GM21528 (cell line): ENCODE data around the gene STYK1.
"Not testable (repeated sequence)": the region's sequence is repeated elsewhere in the genome, so short reads cannot be mapped to it uniquely, and the experiment has no call there.

ENCODE experiments used
- ATAC-seq: cut with Tn5 transposase; IDR thresholded peaks from one replicate; pipeline ENCODE4 v1.9.1; 2021; ENCODE audit warnings: mild to moderate bottlenecking, moderate library complexity; ENCODE audit not compliant: unreplicated experiment, low FRiP score

STYK1 gene

DNA sequence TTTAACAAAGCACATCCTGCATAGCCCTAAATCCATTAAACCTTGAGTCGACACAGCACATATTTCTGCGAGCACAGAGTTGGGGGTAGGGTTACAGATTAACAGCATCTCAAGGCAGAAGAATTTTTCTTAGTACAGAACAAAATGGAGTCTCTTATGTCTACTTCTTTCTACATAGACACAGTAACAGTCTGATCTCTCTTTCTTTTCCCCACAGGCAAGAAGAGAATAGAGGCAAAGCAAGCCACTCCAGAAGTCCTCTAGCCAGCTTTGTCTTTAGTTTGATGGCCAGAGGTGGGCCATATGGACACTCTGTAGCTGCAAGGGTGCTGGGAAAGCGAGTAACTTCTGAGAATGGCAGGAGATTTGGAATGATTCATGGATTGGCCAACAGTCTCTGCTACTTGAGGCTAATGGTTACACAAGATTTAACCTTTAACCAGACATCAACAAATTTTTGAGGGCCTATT, 101.8 kb downstream of the STYK1 start:
- not testable (repeated sequence) for ATAC-seq

DNA sequence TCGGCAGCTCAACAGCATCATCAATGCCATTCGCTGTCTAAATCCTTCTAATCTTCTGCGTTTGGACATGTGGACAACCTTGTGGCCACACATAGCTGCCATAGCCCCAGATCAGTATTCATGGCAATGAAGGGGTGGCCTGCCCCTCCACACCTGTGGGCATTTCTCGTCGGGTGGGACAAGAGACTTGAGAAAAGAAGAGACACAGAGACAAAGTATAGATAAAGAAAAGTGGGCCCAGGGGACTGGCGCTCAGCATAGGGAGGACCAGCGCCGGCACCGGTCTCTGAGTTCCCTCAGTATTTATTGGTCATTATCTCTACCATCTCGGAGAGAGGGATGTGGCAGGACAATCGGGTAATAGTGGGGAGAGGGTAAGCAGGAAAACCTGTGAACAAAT, 102.7 kb downstream of the STYK1 start:
- ATAC-seq = no peak
